PC-9 (cell line): Measurements from ENCODE around the gene ANKRD52.

Source experiments
- EZH2 ChIP-seq: fragments of 200-600 bp; sonication (generic); IDR thresholded peaks from 2 replicates; pipeline ENCODE4 v1.8.0; 2017; ENCODE audit warnings: antibody characterized with exemption, low read depth
- TF ChIP-seq, protein P1 (sequence below): fragments of 200-600 bp; sonication (generic); conservative IDR thresholded peaks from 2 replicates; pipeline ENCODE4 v1.6.1; 2017; ENCODE audit warnings: mixed run types, antibody characterized with exemption, mild to moderate bottlenecking, moderate library complexity

DNA sequence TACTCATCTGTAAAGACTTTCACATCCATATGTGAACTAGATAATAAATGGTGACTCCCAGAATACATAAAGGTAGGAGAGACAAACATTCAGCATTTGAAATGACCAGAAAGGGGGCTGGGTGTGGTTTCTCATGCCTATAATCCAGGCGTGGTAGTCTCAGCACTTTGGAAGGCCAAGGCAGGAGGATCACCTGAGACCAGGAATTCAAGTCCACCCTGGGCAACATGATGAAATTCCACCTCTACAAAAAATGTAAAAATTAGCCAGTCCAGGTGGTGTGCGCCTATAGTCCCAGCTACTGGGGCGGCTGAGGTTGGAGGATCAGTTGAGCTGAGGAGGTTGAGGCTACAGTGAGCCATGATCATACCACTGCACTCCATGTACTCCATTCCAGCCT is 46.1 kb upstream of the ANKRD52 start:
- TF ChIP-seq, protein P1, sequence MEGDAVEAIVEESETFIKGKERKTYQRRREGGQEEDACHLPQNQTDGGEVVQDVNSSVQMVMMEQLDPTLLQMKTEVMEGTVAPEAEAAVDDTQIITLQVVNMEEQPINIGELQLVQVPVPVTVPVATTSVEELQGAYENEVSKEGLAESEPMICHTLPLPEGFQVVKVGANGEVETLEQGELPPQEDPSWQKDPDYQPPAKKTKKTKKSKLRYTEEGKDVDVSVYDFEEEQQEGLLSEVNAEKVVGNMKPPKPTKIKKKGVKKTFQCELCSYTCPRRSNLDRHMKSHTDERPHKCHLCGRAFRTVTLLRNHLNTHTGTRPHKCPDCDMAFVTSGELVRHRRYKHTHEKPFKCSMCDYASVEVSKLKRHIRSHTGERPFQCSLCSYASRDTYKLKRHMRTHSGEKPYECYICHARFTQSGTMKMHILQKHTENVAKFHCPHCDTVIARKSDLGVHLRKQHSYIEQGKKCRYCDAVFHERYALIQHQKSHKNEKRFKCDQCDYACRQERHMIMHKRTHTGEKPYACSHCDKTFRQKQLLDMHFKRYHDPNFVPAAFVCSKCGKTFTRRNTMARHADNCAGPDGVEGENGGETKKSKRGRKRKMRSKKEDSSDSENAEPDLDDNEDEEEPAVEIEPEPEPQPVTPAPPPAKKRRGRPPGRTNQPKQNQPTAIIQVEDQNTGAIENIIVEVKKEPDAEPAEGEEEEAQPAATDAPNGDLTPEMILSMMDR: no peak
- TF ChIP-seq EZH2: no peak
